Gastrocnemius medialis (tissue), 4 donors: ENCODE results near the gene HCRTR2.

Source experiments
- CTCF ChIP-seq, 5 experiments: fragments of 450-650 bp in 3 of 5; fragments of 200-600 bp in 2 of 5; sonication (generic) in 2 of 5; IDR thresholded peaks in 4 of 5; conservative IDR thresholded peaks in 1 of 5; 1 replicate in 4 of 5; 2 replicates in 1 of 5; pipeline ENCODE4 v1.5.1; 2016 to 2019; ENCODE audit warnings: antibody characterized with exemption in 5 of 5, mild to moderate bottlenecking in 3 of 5, moderate library complexity in 3 of 5
- POLR2A ChIP-seq, 2 donors: fragments of 450-650 bp; IDR thresholded peaks; one replicate each; pipeline ENCODE4 v1.6.1; 2017; ENCODE audit warnings: antibody characterized with exemption in 2 of 2, mild to moderate bottlenecking in 2 of 2, moderate library complexity in 2 of 2

DNA sequence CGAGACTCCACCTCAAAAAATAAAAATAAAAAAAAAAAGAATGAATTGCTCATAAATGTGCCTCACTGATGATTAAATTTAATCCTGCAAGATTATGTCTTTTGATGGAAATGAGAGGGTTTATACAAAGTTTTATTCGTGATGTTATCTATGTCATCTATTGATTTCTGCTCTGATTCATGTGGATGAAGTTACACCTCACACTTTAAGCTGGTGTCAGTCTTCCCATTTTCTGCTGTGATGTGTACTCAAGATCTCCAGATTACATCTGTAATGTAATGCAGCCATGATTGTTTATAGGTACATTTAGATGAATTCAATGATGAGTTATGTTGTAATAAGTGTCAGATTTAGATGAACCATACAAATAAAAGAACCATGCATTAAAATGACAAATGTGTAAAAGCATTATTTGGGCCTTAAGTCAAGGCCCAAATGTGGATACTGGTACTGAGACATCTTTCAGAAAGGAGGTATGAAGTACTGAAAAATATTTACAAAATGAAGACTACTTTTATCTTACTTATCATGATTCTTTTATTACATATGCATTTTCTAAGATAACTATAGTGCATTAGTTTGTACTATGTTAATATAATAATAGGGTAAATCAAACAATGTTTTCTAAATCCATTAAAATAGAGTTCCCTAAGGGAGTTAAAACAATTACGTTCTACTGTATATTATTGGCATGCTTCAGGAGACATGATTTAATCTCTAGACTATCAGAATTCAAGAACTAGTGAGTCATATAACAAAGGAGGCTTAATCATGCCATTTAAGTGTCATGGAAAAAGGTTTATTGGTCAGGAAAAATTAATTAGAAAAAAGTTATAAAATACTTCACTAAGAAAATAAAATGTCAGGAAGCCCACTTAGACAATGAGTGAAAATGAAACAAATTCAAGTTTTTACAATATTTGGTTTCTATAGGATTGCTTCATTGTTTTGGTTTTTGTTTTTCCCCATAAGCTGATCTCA, 34.5 kb downstream of the HCRTR2 start:
- no peak for TF ChIP-seq CTCF (IDR thresholded peaks at IDR 0.05 in 4 of 5, conservative IDR thresholded peaks at IDR 0.05 in 1 of 5)
- TF ChIP-seq POLR2A (IDR thresholded peaks at IDR 0.05) = no peak
